Mucosa of descending colon (tissue), 3 donors: ENCODE measurements around the gene SLC12A6. TPM values are rescaled to one million over a fixed set of nuclear protein-coding genes. Genes with fewer than 3 reads are reported as not detected.
"Not testable (repeated sequence)": the region's sequence is repeated elsewhere in the genome, so short reads cannot be mapped to it uniquely, and the experiment has no call there.

ENCODE experiments used
- ATAC-seq: fragments of 200-7000 bp; cut with Tn5 transposase; one replicate; pipeline ENCODE4 v1.9.1; 2020; ENCODE audit warnings: mild to moderate bottlenecking, moderate library complexity
- DNase-seq, 3 donors: peaks; one replicate each; pipeline ENCODE4 v3.0.0-alpha.2; 2020
- H3K36me3 ChIP-seq: fragments of 200-600 bp; one replicate; pipeline ENCODE4 v1.8.0; 2021; ENCODE audit warnings: low read depth, mild to moderate bottlenecking
- H3K4me1 ChIP-seq: fragments of 200-600 bp; one replicate; pipeline ENCODE4 v1.8.0; 2021; ENCODE audit warnings: low read depth, mild to moderate bottlenecking
- H3K4me3 ChIP-seq: fragments of 200-600 bp; one replicate; pipeline ENCODE4 v1.8.0; 2021; ENCODE audit warnings: mild to moderate bottlenecking
- H3K9me3 ChIP-seq: fragments of 200-600 bp; one replicate; pipeline ENCODE4 v1.8.0; 2021; ENCODE audit warnings: mild to moderate bottlenecking
- intact Hi-C, 2 donors: fragments of 100-400 bp; cut with DNase I in 1 of 2; cut with micrococcal nuclease in 1 of 2; formaldehyde crosslinking; loops; one replicate each; pipeline versions ENCODE4 v1.11.0 to v1.11.1; 2022; cut with DNase I, micrococcal nuclease
- total RNA-seq, 3 donors: library from RNA; stranded (reverse); fragmentation: NEBNext Ultra II Directional in 2 of 3; extraction: Animal tissue kit (Norgen Biotek cat#: 25700) in 2 of 3; gene quantifications; one replicate each; pipeline versions ENCODE4 v1.2.1 to v1.2.4, GENCODE V29; 2021 to 2023
- TF ChIP-seq, protein P1 (sequence below): fragments of 200-600 bp; IDR thresholded peaks from one replicate; pipeline ENCODE4 v1.8.0; 2022; ENCODE audit warnings: antibody characterized with exemption, mild to moderate bottlenecking
- donor health status: DM: no; HTN: no; CAD: no; lungs with moderate emphysema.
- donor health status: DM: no; HTN: no; CAD: no.
- donor health status: DM: no; HTN: yes; CAD: no.

The SLC12A6 gene
- total RNA-seq, 3 donors from 2014 or later = 17.7 to 26.2 (median 23.2) TPM

DNA sequence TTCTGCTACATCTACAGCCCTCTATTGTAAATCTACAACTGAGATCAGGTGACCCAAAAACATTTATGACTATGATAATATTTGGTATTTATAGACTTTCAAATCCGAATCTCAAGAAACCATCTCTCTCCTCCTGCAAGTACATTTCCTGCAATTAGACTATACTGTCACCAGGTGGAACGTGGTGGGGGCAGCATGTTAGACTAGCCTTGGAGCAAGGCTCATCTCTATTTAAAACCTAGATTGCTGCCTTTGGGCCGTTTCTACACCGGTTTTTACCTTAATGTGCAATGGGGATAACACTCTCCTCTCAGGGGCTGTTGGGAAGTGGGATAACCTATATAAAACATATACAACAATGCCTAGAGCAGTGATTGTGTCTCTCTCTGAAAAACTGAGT is 123.9 kb downstream of the SLC12A6 start:
- no peak for ATAC-seq
- TF ChIP-seq, protein P1, sequence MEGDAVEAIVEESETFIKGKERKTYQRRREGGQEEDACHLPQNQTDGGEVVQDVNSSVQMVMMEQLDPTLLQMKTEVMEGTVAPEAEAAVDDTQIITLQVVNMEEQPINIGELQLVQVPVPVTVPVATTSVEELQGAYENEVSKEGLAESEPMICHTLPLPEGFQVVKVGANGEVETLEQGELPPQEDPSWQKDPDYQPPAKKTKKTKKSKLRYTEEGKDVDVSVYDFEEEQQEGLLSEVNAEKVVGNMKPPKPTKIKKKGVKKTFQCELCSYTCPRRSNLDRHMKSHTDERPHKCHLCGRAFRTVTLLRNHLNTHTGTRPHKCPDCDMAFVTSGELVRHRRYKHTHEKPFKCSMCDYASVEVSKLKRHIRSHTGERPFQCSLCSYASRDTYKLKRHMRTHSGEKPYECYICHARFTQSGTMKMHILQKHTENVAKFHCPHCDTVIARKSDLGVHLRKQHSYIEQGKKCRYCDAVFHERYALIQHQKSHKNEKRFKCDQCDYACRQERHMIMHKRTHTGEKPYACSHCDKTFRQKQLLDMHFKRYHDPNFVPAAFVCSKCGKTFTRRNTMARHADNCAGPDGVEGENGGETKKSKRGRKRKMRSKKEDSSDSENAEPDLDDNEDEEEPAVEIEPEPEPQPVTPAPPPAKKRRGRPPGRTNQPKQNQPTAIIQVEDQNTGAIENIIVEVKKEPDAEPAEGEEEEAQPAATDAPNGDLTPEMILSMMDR = no peak

DNA sequence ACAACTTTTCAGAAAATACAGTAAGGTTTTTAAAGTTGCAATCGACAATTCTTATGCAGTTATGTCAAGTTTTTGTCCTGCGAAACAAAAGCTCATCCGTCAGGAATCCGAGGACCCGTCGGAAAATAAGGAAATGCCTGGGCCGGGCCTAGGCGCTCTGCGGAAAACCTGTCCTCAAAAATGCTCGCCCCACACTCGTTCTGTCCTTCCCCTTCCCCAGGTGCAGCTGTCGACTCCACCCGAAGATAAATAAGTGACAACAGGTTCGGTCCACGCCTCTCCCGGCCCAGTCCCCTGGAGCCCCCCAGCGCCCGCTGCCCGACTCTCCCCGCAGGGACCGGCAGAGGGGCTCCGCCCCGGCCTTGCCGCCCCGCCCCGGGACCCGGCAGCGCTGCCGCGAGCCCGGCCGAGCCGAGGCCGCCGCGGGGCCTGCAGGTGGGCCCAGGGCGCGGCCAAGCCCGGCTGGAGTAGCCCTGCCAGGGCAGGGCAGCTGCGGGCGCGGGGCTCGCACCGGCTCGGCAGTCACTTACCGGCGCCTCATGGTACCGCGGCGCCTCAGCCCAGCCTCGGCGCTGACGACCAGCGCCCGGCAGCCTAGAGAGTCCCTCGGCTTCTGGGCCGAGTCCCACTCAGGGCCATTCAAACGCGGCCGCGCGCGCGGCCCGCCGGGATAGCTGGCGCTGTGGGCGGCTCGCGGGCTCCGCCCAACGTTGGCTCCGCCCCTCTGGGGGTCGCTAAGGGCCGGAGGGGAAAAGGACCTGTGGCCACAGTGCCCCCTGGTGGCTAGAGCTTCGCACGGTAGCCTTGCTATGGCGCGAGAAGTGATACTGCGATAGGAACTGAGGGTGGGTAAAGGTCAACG is 127.9 kb downstream of the SLC12A6 start, which contains the start of gene KATNBL1:
KATNBL1 (minus strand) TSS at position 676 of the 862 bp plus-strand sequence. CDS start 46,420 bp downstream, outside the sequence.
- no peaks in the 10 kb centered on the region for H3K9me3 ChIP-seq
- DNase-seq (peak; percentile 98 to 99 (median 99)), ATAC-seq (peak; percentile 99)
- H3K4me1 ChIP-seq = peaks cover 10% of the 10 kb centered on the region
- H3K36me3 ChIP-seq = no peaks in the 10 kb centered on the region
- TF ChIP-seq, protein P1 = peak; percentile 88
- intact Hi-C loops = loop anchor here (5.0 to 10.0 kb wide), 3 partner anchors 105 to 147 kb away; partner anchors contain the start of genes EMC7 (in 1 of the 2) and PGBD4 (in 1 of the 2)
- H3K4me3 ChIP-seq = peak within 1 kb of the TSS; percentile 10

More for the DNA sequence above, 123.9 kb downstream of the SLC12A6 start:
- Histone ChIP-seq H3K4me1 (peaks cover 3% of the 10 kb centered on the region), H3K9me3 (no peaks in the 10 kb centered on the region), H3K4me3 (no peak overlapping the region), H3K36me3 (no peaks in the 10 kb centered on the region)
- no peak for DNase-seq
- intact Hi-C loops = loop anchor here (5.0 to 10.0 kb wide), 3 partner anchors 109 to 151 kb away; partner anchors contain the start of genes EMC7 (in 1 of the 2) and PGBD4 (in 1 of the 2)

DNA sequence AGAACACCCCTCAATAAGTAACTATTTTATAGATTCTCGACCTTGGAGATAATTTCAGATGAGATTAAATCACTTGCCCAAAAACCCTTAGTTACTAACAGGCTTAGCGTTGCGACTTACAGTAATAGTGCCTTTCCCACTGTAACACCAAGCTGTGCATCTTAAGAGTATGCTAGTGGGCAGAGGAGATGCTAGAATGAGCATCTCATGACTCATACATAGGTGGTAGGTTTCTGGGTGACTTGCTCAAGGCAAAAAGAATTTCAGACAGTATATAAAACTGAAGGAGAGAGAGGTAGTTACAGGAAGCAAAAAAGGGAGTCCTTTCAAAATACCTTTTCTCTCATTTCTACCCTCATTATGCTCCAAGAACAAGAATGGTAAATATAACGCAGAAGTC is 131.6 kb downstream of the SLC12A6 start:
- Histone ChIP-seq H3K9me3 (no peaks in the 10 kb centered on the region), H3K4me3 (no peak overlapping the region), H3K36me3 (no peaks in the 10 kb centered on the region), H3K4me1 (peaks cover 10% of the 10 kb centered on the region)
- ATAC-seq (no peak), DNase-seq (no peak)
- intact Hi-C loops = no loop called here
- TF ChIP-seq, protein P1 = no peak

DNA sequence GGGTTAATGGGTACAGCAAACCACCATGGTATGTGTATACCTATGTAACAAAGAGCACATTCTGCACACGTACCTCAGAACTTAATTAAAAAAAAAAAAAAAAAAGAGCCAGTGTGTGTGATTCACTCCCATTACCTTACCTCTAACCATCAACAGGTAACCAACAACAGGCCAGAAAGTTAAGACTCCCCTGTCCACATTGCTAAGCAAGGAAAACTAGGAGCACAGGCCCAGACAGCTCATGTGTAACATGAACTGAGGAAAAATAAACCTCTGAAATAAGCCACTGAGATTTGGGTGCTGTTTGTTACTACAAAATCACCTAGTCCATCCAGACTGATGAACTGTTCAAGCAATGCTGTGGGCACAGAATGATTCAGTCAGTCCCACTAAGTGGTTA is 133.6 kb downstream of the SLC12A6 start:
- Histone ChIP-seq H3K36me3 (no peaks in the 10 kb centered on the region), H3K9me3 (no peaks in the 10 kb centered on the region), H3K4me1 (peaks cover 9% of the 10 kb centered on the region), H3K4me3 (no peak overlapping the region)
- DNase-seq (no peak), ATAC-seq (no peak)
- intact Hi-C loops = no loop called here
- TF ChIP-seq, protein P1 = no peak

DNA sequence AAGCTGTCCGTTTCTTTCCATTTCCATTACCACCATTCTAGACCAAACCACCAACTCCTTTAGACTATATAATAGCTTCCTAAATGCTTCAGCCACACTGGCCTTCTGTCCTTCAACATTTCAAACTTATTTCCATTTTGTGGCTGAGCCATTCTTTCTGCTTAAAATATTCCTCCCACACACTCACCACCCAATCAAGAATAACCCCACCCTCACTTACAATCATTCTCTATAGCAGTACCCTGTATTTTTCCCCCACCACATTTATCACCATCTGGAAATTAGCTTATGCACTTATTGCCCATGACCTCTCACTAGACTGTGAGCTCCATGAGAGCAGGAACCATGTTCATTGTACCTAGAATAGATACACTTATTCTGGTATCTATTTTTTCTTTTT is 134.3 kb downstream of the SLC12A6 start:
- Histone ChIP-seq H3K36me3 (no peaks in the 10 kb centered on the region), H3K4me1 (peaks cover 2% of the 10 kb centered on the region), H3K9me3 (no peaks in the 10 kb centered on the region), H3K4me3 (no peak overlapping the region)
- DNase-seq (no peak), ATAC-seq (no peak)
- TF ChIP-seq, protein P1 = no peak
- intact Hi-C loops = no loop called here

DNA sequence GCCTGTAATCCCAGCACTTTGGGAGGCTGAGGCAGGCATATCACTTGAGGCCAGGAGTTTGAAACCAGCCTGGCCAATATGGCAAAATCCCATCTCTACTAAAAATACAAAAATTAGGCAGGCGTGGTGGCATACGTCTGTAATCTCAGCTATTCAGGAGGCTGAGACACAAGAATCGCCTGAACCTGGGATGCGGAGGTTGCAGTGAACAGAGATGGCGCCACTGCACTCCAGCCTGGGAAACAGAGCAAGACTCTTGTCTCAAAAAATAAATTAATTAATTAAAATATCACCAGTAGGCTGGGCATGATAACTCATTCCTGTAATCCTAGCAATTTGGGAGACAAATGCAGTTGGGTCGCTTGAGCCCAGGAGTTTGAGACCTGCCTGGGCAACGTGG is 144.3 kb downstream of the SLC12A6 start:
- H3K9me3 ChIP-seq, H3K4me3 ChIP-seq, H3K4me1 ChIP-seq, ATAC-seq, H3K36me3 ChIP-seq, intact Hi-C loops, DNase-seq: not testable (repeated sequence)
